Peyer's patch (tissue), 4 donors: ENCODE data around the gene NOL12.

ENCODE experiments used
- POLR2A ChIP-seq, 2 donors: fragments of 450-650 bp; IDR thresholded peaks; one replicate each; pipeline ENCODE4 v1.5.1; 2017; ENCODE audit warnings: antibody characterized with exemption in 2 of 2, mild to moderate bottlenecking in 2 of 2, moderate library complexity in 2 of 2
- TF ChIP-seq, protein P1 (sequence below), 6 experiments: fragments of 450-650 bp in 4 of 6; fragments of 200-600 bp in 2 of 6; sonication (generic) in 1 of 6; IDR thresholded peaks; one replicate each; pipeline ENCODE4 v1.5.1; 2017 to 2019; ENCODE audit warnings: antibody characterized with exemption in 6 of 6, mild to moderate bottlenecking in 3 of 6, moderate library complexity in 1 of 6

DNA sequence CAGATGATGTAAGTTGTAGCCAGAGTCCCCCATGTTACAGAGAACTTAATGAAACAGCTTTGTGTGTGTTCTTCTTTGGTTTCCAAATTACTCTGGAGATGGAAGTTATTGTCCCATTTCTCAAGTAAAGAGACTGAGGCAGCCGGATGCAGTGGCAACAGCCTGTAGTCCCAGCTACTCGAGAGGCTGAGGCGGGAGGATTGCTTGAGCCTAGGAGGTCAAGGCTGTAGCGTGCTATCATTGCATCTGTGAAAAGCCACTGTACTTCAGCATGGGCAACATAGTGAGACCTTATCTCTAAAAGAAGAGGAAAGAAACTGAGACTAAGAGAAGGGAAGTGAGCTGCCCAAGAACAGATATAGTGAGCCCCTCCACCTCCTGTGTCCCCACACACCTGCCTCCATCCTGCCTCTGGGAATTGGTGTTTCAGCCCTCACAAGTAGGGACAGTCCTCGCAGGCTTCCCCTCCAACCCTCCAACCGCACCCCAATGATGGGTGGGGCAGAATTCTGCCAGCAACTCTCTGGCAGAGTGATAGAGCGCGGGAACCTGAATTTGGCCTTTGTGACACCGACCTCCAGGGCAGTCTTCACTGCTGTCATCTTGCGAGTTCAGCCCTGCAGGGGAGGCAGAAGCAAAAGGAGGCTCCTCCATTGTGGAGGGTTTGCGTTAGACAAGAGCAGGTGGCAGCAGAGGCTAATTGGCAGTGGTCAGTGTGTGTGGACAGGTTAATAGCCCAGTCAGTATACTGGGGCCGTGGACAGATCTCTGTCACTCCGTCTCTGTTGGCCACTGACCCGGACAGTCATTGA, 26.0 kb upstream of the NOL12 start:
- TF ChIP-seq POLR2A (IDR thresholded peaks at IDR 0.05), result peak; percentile 5 to 11
- TF ChIP-seq, protein P1, sequence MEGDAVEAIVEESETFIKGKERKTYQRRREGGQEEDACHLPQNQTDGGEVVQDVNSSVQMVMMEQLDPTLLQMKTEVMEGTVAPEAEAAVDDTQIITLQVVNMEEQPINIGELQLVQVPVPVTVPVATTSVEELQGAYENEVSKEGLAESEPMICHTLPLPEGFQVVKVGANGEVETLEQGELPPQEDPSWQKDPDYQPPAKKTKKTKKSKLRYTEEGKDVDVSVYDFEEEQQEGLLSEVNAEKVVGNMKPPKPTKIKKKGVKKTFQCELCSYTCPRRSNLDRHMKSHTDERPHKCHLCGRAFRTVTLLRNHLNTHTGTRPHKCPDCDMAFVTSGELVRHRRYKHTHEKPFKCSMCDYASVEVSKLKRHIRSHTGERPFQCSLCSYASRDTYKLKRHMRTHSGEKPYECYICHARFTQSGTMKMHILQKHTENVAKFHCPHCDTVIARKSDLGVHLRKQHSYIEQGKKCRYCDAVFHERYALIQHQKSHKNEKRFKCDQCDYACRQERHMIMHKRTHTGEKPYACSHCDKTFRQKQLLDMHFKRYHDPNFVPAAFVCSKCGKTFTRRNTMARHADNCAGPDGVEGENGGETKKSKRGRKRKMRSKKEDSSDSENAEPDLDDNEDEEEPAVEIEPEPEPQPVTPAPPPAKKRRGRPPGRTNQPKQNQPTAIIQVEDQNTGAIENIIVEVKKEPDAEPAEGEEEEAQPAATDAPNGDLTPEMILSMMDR (IDR thresholded peaks at IDR 0.05), result no peak
